ENCODE measurements around the gene VAPB. TPM values are rescaled to one million over a fixed set of nuclear protein-coding genes. Genes with fewer than 3 reads are reported as not detected.

VAPB gene
- total RNA-seq, 1 donor from 2014 or later: 11.1 TPM

DNA sequence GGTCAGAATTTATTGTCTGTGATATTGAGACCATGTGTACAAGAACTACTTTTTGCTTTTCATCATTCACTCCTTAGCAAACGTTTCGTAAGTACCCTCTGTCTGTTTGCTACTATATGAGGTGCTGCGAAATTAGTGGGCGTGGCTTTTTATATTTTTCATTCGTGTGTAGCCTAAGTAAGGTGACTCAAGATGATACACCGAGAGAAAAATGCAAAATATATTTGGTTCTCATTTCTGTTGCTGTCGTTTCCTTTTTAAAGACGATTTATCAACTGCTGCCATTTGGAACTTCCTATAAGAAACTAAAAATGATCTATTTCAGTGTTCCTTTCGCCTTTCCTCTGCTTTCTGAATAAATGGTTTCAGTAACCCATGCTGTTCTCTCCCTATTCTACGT is 61.2 kb downstream of the VAPB start:
- no peak for DNase-seq (ENCODE audit: low spot score in 2 of 2)
- peaks cover under 1 to 22% of the 10 kb centered on the region in 2 donors for H3K36me3 ChIP-seq
- H3K4me3 ChIP-seq: no peak overlapping the region
- H3K27me3 ChIP-seq: no peaks in the 10 kb centered on the region
- no peaks in the 10 kb centered on the region for H3K4me1 ChIP-seq
- H3K9me3 ChIP-seq: no peaks in the 10 kb centered on the region
- intact Hi-C loops (cut with DNase I): no loop called here
- H3K27ac ChIP-seq: no peak overlapping the region
- TF ChIP-seq, protein P1, sequence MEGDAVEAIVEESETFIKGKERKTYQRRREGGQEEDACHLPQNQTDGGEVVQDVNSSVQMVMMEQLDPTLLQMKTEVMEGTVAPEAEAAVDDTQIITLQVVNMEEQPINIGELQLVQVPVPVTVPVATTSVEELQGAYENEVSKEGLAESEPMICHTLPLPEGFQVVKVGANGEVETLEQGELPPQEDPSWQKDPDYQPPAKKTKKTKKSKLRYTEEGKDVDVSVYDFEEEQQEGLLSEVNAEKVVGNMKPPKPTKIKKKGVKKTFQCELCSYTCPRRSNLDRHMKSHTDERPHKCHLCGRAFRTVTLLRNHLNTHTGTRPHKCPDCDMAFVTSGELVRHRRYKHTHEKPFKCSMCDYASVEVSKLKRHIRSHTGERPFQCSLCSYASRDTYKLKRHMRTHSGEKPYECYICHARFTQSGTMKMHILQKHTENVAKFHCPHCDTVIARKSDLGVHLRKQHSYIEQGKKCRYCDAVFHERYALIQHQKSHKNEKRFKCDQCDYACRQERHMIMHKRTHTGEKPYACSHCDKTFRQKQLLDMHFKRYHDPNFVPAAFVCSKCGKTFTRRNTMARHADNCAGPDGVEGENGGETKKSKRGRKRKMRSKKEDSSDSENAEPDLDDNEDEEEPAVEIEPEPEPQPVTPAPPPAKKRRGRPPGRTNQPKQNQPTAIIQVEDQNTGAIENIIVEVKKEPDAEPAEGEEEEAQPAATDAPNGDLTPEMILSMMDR (IDR thresholded peaks at IDR 0.05): no peak

DNA sequence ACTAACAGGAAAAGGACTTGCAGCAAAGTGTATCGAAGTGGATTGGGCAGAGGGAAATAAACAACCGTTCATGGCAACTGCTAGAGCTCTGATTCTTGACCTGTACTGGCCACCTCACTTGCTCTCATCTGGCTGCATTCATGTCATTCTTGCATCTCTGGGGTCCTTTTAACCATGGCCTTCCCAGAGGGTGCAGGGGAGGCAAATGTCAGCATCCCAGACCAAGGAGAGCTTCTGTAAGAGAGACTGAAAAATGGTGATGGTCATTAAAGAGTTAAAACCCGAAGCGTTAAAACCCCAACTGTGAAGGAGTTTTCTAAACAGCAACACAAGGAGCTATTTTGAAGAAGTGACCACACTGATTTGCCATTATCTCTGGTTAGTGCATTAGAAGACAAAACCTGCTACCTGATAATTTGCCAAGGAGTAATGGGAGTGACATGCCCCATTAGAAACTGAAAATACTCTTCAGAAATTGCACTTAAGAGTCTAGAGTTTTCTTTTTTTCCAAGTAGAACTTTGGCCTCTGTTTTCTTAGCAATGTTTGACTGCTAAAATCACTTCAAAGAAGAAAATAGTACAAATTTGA is 63.7 kb downstream of the VAPB start:
- no peaks in the 10 kb centered on the region for H3K9me3 ChIP-seq
- no peaks in the 10 kb centered on the region for H3K27me3 ChIP-seq
- H3K4me1 ChIP-seq: no peaks in the 10 kb centered on the region
- peaks cover 0 to 18% of the 10 kb centered on the region in 2 donors for H3K36me3 ChIP-seq
- intact Hi-C loops (cut with DNase I): no loop called here
- H3K4me3 ChIP-seq: no peak overlapping the region
- DNase-seq (ENCODE audit: low spot score in 2 of 2): no peak
- TF ChIP-seq, protein P1 (IDR thresholded peaks at IDR 0.05): no peak
- no peak overlapping the region for H3K27ac ChIP-seq

DNA sequence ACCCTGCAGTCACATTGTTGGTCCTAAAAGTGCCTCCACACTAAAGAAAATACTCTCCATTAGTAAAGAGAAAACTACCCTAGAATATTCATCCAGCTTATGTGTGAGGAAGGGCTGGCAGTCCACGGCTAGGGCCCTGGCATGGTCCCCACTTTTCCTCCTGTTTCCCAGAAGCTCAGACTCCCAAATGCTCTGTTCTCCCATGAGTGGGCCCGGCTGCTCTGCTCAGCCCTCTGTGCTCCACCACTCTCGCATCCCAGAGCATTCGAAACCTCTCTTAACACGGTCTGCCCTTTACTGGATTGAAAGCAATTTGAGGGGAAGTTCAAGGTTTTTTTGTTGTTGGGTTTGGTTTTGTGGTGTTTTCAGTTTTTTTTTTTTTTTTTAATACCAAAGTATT is 64.4 kb downstream of the VAPB start:
- no peaks in the 10 kb centered on the region for H3K4me1 ChIP-seq
- peaks cover 0 to 20% of the 10 kb centered on the region in 2 donors for H3K36me3 ChIP-seq
- intact Hi-C loops (cut with DNase I): no loop called here
- no peaks in the 10 kb centered on the region for H3K27me3 ChIP-seq
- TF ChIP-seq, protein P1 (IDR thresholded peaks at IDR 0.05): no peak
- no peak for DNase-seq (ENCODE audit: low spot score in 2 of 2)
- H3K27ac ChIP-seq: no peak overlapping the region
- H3K9me3 ChIP-seq: no peaks in the 10 kb centered on the region
- H3K4me3 ChIP-seq: no peak overlapping the region

DNA sequence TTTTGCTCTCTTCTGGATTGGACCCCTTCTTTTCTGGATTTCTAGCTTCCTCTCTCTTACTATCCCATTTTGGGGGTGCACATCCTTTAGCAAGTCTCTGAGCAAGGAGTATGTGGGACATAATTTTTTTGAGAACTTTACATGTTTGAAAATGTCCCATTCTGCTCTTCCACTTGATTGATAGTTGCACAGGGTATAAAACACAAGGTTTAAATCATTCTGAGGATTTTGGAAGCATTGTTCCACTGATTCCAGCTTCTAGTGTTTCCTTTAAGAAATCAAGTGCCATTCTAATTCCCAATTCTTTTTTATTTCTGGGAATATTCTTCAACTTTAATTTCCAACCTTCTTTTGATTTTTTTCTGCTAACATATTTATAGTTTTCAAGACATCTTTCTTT is 65.4 kb downstream of the VAPB start:
- H3K27me3 ChIP-seq: no peaks in the 10 kb centered on the region
- H3K9me3 ChIP-seq: no peaks in the 10 kb centered on the region
- DNase-seq (ENCODE audit: low spot score in 2 of 2): no peak
- H3K36me3 ChIP-seq: peaks cover 0 to 9% of the 10 kb centered on the region in 2 donors
- no peak overlapping the region for H3K4me3 ChIP-seq
- TF ChIP-seq, protein P1 (IDR thresholded peaks at IDR 0.05): no peak
- H3K27ac ChIP-seq: no peak overlapping the region
- H3K4me1 ChIP-seq: no peaks in the 10 kb centered on the region
- intact Hi-C loops (cut with DNase I): no loop called here

DNA sequence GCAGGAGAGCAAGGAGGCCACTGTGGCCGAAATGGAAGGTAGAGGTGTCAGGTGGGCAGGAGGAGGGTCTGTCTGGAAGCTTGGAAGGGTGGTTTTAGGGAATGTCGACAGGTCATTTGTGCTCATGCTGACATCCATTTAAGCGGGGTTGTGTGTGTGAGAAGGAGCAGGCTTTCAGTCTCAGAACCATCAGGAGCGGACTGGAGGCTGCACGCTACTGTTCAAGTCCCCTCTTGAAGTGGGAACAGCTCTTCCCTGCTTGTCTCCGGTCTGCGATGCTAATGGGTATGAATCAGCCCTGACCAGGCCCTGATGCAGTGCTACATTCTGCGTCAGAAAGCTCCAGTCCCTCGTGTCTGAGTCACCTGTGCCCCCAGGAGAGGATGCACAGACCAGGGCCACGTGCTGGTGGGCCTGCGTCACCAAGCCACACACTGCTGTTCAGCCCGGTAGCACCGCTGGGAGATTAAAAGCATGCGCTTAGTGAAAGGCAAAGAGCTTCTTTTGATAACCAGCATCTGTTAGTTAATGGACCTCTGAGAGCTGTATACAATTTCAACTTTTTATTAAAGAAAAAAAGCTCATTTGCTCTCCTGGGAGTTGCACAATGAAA is 68.2 kb downstream of the VAPB start:
- intact Hi-C loops (cut with DNase I): no loop called here
- no peak overlapping the region for H3K27ac ChIP-seq
- no peaks in the 10 kb centered on the region for H3K4me1 ChIP-seq
- H3K36me3 ChIP-seq: peaks cover 0 to 15% of the 10 kb centered on the region in 2 donors
- TF ChIP-seq, protein P1 (IDR thresholded peaks at IDR 0.05): no peak
- H3K27me3 ChIP-seq: no peaks in the 10 kb centered on the region
- H3K9me3 ChIP-seq: no peaks in the 10 kb centered on the region
- H3K4me3 ChIP-seq: no peak overlapping the region
- DNase-seq (ENCODE audit: low spot score in 2 of 2): no peak

All from ascending aorta (tissue), 2 donors.